GM12878 (cell line): ENCODE measurements around the gene PDE11A.

Source experiments
- CEBPB ChIP-seq, 2 experiments: fragments of 150-350 bp in 1 of 2; IDR thresholded peaks; 2 replicates each; pipeline ENCODE4 v1.6.1; 2012 to 2014; ENCODE audit warnings: low read depth in 2 of 2, low read length in 2 of 2, borderline replicate concordance in 1 of 2, inconsistent platforms in 1 of 2
- CREM ChIP-seq: IDR thresholded peaks from 2 replicates; pipeline ENCODE4 v1.6.1; 2014; ENCODE audit warnings: antibody characterized with exemption, low read depth
- JUNB ChIP-seq: IDR thresholded peaks from 2 replicates; pipeline ENCODE4 v1.6.1; 2016; ENCODE audit warnings: antibody characterized with exemption, mild to moderate bottlenecking
- RAD21 ChIP-seq: IDR thresholded peaks from 2 replicates; pipeline ENCODE4 v1.6.1; 2011; ENCODE audit warnings: mild to moderate bottlenecking, low read depth, low read length, moderate library complexity; ENCODE audit not compliant: insufficient read depth
- SRF ChIP-seq, 2 experiments: IDR thresholded peaks; 2 replicates each; pipeline ENCODE4 v1.6.1; 2011; ENCODE audit warnings: low read depth in 2 of 2, low read length in 2 of 2, mild to moderate bottlenecking in 1 of 2, moderate library complexity in 1 of 2
- ZBTB11 ChIP-seq: fragments of 450-650 bp; formaldehyde crosslinking; IDR thresholded peaks from 2 replicates; pipeline ENCODE4 v1.5.0; 2022; ENCODE audit warnings: mild to moderate bottlenecking, missing genetic modification characterization
- TF ChIP-seq, protein P1 (sequence below): fragments of 450-650 bp; IDR thresholded peaks from 2 replicates; pipeline ENCODE4 v1.6.1; 2017; ENCODE audit warnings: mild to moderate bottlenecking, moderate library complexity
- TF ChIP-seq, protein P2 (sequence below), 3 experiments: IDR thresholded peaks in 2 of 3; conservative IDR thresholded peaks in 1 of 3; 2 replicates each; pipeline ENCODE4 v1.5.1; 2011; ENCODE audit warnings: low read depth in 3 of 3, low read length in 3 of 3, mild to moderate bottlenecking in 3 of 3, control low read depth in 2 of 3, moderate library complexity in 2 of 3, inconsistent platforms in 1 of 3, mixed read lengths in 1 of 3; ENCODE audit not compliant: control insufficient read depth in 2 of 3, insufficient read depth in 1 of 3; ENCODE audit errors: extremely low read depth in 1 of 3
- TF ChIP-seq, protein P3 (sequence below): IDR thresholded peaks from 2 replicates; pipeline ENCODE4 v1.6.1; 2011; ENCODE audit warnings: mild to moderate bottlenecking, low read depth, low read length, moderate library complexity; ENCODE audit not compliant: insufficient replicate concordance

DNA sequence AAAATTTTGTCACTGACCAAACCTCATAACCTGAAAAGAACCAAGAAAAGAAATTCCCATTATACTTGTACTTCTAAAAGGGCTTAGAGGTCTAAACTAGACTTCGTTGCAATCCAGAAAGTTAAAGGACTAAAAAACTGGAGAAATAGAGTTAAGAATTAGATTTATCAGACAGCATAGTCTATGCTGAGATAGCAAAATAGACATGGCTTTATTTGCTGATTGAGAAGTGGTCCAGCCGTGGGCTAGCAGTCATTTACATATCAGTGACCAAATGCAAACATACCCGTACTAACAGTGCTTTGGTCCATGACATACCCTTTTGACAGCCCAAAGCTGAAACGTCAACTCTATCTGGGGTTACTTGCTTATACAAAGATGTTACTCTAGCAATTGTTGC is 456.5 kb downstream of the PDE11A start:
- TF ChIP-seq, protein P1, sequence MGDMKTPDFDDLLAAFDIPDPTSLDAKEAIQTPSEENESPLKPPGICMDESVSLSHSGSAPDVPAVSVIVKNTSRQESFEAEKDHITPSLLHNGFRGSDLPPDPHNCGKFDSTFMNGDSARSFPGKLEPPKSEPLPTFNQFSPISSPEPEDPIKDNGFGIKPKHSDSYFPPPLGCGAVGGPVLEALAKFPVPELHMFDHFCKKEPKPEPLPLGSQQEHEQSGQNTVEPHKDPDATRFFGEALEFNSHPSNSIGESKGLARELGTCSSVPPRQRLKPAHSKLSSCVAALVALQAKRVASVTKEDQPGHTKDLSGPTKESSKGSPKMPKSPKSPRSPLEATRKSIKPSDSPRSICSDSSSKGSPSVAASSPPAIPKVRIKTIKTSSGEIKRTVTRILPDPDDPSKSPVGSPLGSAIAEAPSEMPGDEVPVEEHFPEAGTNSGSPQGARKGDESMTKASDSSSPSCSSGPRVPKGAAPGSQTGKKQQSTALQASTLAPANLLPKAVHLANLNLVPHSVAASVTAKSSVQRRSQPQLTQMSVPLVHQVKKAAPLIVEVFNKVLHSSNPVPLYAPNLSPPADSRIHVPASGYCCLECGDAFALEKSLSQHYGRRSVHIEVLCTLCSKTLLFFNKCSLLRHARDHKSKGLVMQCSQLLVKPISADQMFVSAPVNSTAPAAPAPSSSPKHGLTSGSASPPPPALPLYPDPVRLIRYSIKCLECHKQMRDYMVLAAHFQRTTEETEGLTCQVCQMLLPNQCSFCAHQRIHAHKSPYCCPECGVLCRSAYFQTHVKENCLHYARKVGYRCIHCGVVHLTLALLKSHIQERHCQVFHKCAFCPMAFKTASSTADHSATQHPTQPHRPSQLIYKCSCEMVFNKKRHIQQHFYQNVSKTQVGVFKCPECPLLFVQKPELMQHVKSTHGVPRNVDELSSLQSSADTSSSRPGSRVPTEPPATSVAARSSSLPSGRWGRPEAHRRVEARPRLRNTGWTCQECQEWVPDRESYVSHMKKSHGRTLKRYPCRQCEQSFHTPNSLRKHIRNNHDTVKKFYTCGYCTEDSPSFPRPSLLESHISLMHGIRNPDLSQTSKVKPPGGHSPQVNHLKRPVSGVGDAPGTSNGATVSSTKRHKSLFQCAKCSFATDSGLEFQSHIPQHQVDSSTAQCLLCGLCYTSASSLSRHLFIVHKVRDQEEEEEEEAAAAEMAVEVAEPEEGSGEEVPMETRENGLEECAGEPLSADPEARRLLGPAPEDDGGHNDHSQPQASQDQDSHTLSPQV = no peak
- TF ChIP-seq CEBPB (IDR thresholded peaks at IDR 0.05; ENCODE audit: borderline replicate concordance in 1 of 2, low read depth in 2 of 2, low read length in 2 of 2) (no peak), RAD21 (no peak), ZBTB11 (CRISPR knock-in tag) (no peak), SRF (IDR thresholded peaks at IDR 0.05; ENCODE audit: low read depth in 2 of 2, low read length in 2 of 2) (no peak), CREM (no peak), JUNB (no peak)
- TF ChIP-seq, protein P2, sequence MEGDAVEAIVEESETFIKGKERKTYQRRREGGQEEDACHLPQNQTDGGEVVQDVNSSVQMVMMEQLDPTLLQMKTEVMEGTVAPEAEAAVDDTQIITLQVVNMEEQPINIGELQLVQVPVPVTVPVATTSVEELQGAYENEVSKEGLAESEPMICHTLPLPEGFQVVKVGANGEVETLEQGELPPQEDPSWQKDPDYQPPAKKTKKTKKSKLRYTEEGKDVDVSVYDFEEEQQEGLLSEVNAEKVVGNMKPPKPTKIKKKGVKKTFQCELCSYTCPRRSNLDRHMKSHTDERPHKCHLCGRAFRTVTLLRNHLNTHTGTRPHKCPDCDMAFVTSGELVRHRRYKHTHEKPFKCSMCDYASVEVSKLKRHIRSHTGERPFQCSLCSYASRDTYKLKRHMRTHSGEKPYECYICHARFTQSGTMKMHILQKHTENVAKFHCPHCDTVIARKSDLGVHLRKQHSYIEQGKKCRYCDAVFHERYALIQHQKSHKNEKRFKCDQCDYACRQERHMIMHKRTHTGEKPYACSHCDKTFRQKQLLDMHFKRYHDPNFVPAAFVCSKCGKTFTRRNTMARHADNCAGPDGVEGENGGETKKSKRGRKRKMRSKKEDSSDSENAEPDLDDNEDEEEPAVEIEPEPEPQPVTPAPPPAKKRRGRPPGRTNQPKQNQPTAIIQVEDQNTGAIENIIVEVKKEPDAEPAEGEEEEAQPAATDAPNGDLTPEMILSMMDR (IDR thresholded peaks at IDR 0.05 in 2 of 3, conservative IDR thresholded peaks at IDR 0.05 in 1 of 3; ENCODE audit: control insufficient read depth in 2 of 3, extremely low read depth in 1 of 3, insufficient read depth in 1 of 3, low read depth in 3 of 3, low read length in 3 of 3) = no peak
- TF ChIP-seq, protein P3, sequence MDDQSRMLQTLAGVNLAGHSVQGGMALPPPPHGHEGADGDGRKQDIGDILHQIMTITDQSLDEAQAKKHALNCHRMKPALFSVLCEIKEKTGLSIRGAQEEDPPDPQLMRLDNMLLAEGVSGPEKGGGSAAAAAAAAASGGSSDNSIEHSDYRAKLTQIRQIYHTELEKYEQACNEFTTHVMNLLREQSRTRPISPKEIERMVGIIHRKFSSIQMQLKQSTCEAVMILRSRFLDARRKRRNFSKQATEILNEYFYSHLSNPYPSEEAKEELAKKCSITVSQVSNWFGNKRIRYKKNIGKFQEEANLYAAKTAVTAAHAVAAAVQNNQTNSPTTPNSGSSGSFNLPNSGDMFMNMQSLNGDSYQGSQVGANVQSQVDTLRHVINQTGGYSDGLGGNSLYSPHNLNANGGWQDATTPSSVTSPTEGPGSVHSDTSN = no peak
